Measurements from ENCODE around the gene DAAM2.

The DAAM2 gene

GRCh38 chr6:39881851-39882530, 89.8 kb downstream of the DAAM2 start:
- no peaks in the 10 kb centered on the region for H3K36me3 ChIP-seq (ENCODE audit: control insufficient read depth, insufficient read depth, low read length)
- no peaks in the 10 kb centered on the region for H3K9me3 ChIP-seq (ENCODE audit: control insufficient read depth, insufficient read depth, low read length)
- no peaks in the 10 kb centered on the region for H3K4me1 ChIP-seq (ENCODE audit: control insufficient read depth, insufficient read depth, low read length)
- H3K4me3 ChIP-seq (ENCODE audit: low read depth, low read length) = no peak overlapping the region
- H3K9ac ChIP-seq (ENCODE audit: low read depth, low read length) = no peak overlapping the region
- H3K27me3 ChIP-seq (ENCODE audit: control insufficient read depth, insufficient read depth, low read length) = no peaks in the 10 kb centered on the region

DNA sequence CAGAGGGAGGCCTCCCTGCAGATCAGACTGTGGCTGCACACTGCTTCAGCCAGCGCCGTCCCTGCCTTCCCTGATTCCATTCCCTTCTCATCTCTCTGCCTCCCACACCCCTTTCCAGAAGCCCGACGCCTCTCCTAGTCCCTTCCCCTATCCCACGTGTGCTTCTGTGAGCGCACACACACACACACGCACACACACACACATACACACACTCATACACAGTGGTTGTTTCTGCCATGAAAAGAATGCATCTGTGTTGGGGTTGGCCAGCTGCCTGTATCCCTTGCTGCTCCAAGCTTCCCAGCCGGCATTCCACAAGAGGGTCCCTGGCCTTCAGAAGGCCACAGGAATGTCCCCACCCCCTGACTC, 90.3 kb downstream of the DAAM2 start:
- H3K9me3 ChIP-seq (ENCODE audit: control insufficient read depth, insufficient read depth, low read length) = no peaks in the 10 kb centered on the region
- H3K4me1 ChIP-seq (ENCODE audit: control insufficient read depth, insufficient read depth, low read length) = no peaks in the 10 kb centered on the region
- no peak overlapping the region for H3K9ac ChIP-seq (ENCODE audit: low read depth, low read length)
- no peak overlapping the region for H3K4me3 ChIP-seq (ENCODE audit: low read depth, low read length)
- H3K36me3 ChIP-seq (ENCODE audit: control insufficient read depth, insufficient read depth, low read length) = no peaks in the 10 kb centered on the region
- no peaks in the 10 kb centered on the region for H3K27me3 ChIP-seq (ENCODE audit: control insufficient read depth, insufficient read depth, low read length)

- Histone ChIP-seq H3K36me3 (ENCODE audit: control insufficient read depth, insufficient read depth, low read length) (no peaks in the 10 kb centered on the region), H3K9me3 (ENCODE audit: control insufficient read depth, insufficient read depth, low read length) (no peaks in the 10 kb centered on the region), H3K27me3 (ENCODE audit: control insufficient read depth, insufficient read depth, low read length) (no peaks in the 10 kb centered on the region), H3K9ac (ENCODE audit: low read depth, low read length) (no peak overlapping the region), H3K4me3 (ENCODE audit: low read depth, low read length) (no peak overlapping the region), H3K4me1 (ENCODE audit: control insufficient read depth, insufficient read depth, low read length) (no peaks in the 10 kb centered on the region)
These were observed 92.5 kb downstream of the DAAM2 start for GRCh38 chr6:39884696-39885095.

- Histone ChIP-seq H3K9ac (ENCODE audit: low read depth, low read length) (no peak overlapping the region), H3K36me3 (ENCODE audit: control insufficient read depth, insufficient read depth, low read length) (no peaks in the 10 kb centered on the region), H3K4me3 (ENCODE audit: low read depth, low read length) (no peak overlapping the region), H3K9me3 (ENCODE audit: control insufficient read depth, insufficient read depth, low read length) (no peaks in the 10 kb centered on the region), H3K27me3 (ENCODE audit: control insufficient read depth, insufficient read depth, low read length) (no peaks in the 10 kb centered on the region), H3K4me1 (ENCODE audit: control insufficient read depth, insufficient read depth, low read length) (no peaks in the 10 kb centered on the region)
These were observed 93.5 kb downstream of the DAAM2 start for GRCh38 chr6:39885691-39886090.

GRCh38 chr6:39886871-39887270, 94.7 kb downstream of the DAAM2 start:
- no peak overlapping the region for H3K9ac ChIP-seq (ENCODE audit: low read depth, low read length)
- no peaks in the 10 kb centered on the region for H3K36me3 ChIP-seq (ENCODE audit: control insufficient read depth, insufficient read depth, low read length)
- H3K4me3 ChIP-seq (ENCODE audit: low read depth, low read length) = no peak overlapping the region
- H3K9me3 ChIP-seq (ENCODE audit: control insufficient read depth, insufficient read depth, low read length) = no peaks in the 10 kb centered on the region
- H3K4me1 ChIP-seq (ENCODE audit: control insufficient read depth, insufficient read depth, low read length) = no peaks in the 10 kb centered on the region
- no peaks in the 10 kb centered on the region for H3K27me3 ChIP-seq (ENCODE audit: control insufficient read depth, insufficient read depth, low read length)

DNA sequence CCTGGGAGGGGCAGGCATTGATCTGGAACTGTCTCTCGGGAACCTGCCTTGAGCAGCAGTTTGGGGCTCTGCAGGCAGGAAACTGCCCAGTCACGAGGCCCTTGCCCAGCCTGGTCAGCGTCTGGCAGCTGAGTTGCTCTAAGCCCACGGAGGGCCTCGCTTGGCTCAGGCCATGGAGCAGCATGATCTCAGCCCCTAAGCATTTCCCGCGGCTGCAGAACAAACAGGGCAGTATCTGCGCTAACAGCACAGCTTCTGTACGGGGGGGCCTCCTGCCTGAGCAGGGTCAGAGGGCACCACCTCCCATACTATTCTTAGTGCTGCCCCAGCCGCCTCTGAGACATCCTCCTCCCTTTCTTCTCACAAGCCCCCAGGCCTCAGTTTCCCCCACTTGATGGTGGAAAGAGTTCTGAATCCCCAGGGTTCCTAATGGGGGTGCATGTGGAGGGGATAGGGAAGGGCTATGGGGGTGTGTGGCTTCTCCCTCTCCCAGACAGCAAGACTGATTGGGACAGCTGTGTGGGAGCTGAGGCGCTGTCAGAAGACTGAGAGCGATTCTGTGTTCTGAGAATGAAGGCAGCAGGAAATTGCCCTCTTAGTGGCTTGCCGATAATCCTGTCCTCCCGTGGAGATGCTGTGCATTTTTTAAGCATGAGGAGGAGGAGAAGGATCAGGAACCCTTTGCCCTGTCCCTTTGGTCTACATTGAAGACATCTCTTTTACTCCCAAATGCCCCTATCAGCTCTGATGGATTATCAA, 95.7 kb downstream of the DAAM2 start:
- no peaks in the 10 kb centered on the region for H3K36me3 ChIP-seq (ENCODE audit: control insufficient read depth, insufficient read depth, low read length)

GRCh38 chr6:39889229-39889628, 97.1 kb downstream of the DAAM2 start:
- no peaks in the 10 kb centered on the region for H3K9me3 ChIP-seq (ENCODE audit: control insufficient read depth, insufficient read depth, low read length)
- H3K9ac ChIP-seq (ENCODE audit: low read depth, low read length) = no peak overlapping the region
- no peaks in the 10 kb centered on the region for H3K36me3 ChIP-seq (ENCODE audit: control insufficient read depth, insufficient read depth, low read length)
- H3K27me3 ChIP-seq (ENCODE audit: control insufficient read depth, insufficient read depth, low read length) = no peaks in the 10 kb centered on the region
- no peak overlapping the region for H3K4me3 ChIP-seq (ENCODE audit: low read depth, low read length)
- H3K4me1 ChIP-seq (ENCODE audit: control insufficient read depth, insufficient read depth, low read length) = no peaks in the 10 kb centered on the region

More for the DNA sequence above, 95.7 kb downstream of the DAAM2 start:
- H3K27me3 ChIP-seq (ENCODE audit: control insufficient read depth, insufficient read depth, low read length) = no peaks in the 10 kb centered on the region
- H3K9me3 ChIP-seq (ENCODE audit: control insufficient read depth, insufficient read depth, low read length) = no peaks in the 10 kb centered on the region
- H3K4me3 ChIP-seq (ENCODE audit: low read depth, low read length) = no peak overlapping the region
- H3K9ac ChIP-seq (ENCODE audit: low read depth, low read length) = no peak overlapping the region
- no peaks in the 10 kb centered on the region for H3K4me1 ChIP-seq (ENCODE audit: control insufficient read depth, insufficient read depth, low read length)

DNA sequence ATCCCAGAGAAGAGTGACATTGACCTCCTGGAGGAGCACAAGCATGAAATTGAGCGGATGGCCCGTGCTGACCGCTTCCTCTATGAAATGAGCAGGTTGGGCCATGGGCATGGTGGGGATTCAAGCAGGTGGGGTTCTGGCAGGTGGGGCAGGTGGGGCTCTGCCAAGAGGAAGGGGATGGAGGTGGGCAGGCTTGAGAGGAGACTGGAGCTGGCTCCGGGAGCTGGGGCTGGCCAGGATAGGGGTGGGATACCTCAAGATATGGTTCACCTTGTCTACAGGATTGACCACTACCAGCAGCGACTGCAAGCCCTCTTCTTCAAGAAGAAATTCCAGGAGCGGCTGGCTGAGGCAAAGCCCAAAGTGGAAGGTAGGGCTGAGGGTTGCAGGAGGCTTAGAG, 99.2 kb downstream of the DAAM2 start:
- H3K36me3 ChIP-seq (ENCODE audit: control insufficient read depth, insufficient read depth, low read length) = no peaks in the 10 kb centered on the region
- H3K4me1 ChIP-seq (ENCODE audit: control insufficient read depth, insufficient read depth, low read length) = no peaks in the 10 kb centered on the region
- H3K9me3 ChIP-seq (ENCODE audit: control insufficient read depth, insufficient read depth, low read length) = no peaks in the 10 kb centered on the region
- no peak overlapping the region for H3K9ac ChIP-seq (ENCODE audit: low read depth, low read length)
- no peaks in the 10 kb centered on the region for H3K27me3 ChIP-seq (ENCODE audit: control insufficient read depth, insufficient read depth, low read length)
- H3K4me3 ChIP-seq (ENCODE audit: low read depth, low read length) = no peak overlapping the region

DNA sequence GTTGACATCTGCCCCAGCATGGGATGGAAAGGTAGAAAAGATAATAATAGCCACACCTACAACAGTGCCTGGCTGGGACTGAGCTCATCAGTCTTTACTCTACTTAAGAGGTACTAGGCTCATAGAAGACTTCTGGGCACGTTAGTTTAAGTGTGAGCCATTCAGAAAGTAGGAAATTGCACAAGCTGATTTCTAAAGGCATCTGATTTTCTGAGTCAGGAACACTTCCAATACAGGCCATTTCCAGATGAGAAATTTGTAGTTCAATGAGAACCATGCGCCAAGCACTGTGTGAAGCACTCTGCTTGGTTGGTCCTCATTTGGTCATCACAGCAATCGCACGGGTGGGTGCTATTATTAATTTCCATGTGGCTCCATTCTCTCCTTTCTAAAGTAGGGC, 99.8 kb downstream of the DAAM2 start:
- H3K36me3 ChIP-seq (ENCODE audit: control insufficient read depth, insufficient read depth, low read length) = no peaks in the 10 kb centered on the region
- H3K27me3 ChIP-seq (ENCODE audit: control insufficient read depth, insufficient read depth, low read length) = no peaks in the 10 kb centered on the region
- no peaks in the 10 kb centered on the region for H3K9me3 ChIP-seq (ENCODE audit: control insufficient read depth, insufficient read depth, low read length)
- no peak overlapping the region for H3K9ac ChIP-seq (ENCODE audit: low read depth, low read length)
- no peak overlapping the region for H3K4me3 ChIP-seq (ENCODE audit: low read depth, low read length)
- H3K4me1 ChIP-seq (ENCODE audit: control insufficient read depth, insufficient read depth, low read length) = no peaks in the 10 kb centered on the region

DNA sequence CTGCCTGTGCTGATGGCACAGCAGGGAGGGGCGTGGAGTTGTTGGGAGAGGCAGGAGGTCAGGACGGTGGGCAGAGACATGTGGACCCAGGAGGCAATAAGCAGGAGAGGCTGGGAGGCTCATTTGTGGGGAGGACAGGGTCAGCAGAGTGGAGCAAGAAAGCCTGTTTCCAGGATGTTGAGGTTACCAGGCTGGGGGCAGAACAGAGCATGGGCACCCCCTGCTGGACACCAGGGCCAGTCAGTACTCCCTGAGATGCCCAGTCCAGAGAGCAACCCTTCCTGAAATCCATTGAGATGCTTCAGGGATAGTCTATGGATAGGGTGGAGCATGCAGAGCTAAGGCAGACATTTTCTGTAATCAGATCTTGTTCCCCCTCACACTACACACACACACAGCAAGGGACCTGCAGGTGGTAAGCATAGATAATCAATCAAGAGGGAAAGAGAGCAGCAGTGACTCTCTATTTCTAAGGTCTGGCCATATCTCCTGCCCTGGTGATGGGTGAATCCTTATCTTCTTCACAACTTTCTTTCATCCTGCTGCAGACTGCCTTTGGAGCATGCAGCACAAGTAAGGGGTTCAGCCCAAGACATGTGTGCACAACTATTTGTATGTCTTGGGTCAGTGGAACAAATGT, 100.4 kb downstream of the DAAM2 start:
- Histone ChIP-seq H3K27me3 (ENCODE audit: control insufficient read depth, insufficient read depth, low read length) (no peaks in the 10 kb centered on the region), H3K36me3 (ENCODE audit: control insufficient read depth, insufficient read depth, low read length) (no peaks in the 10 kb centered on the region), H3K9me3 (ENCODE audit: control insufficient read depth, insufficient read depth, low read length) (no peaks in the 10 kb centered on the region), H3K4me1 (ENCODE audit: control insufficient read depth, insufficient read depth, low read length) (no peaks in the 10 kb centered on the region), H3K9ac (ENCODE audit: low read depth, low read length) (no peak overlapping the region), H3K4me3 (ENCODE audit: low read depth, low read length) (no peak overlapping the region)

- H3K9me3 ChIP-seq (ENCODE audit: control insufficient read depth, insufficient read depth, low read length) = no peaks in the 10 kb centered on the region
These were observed 101.1 kb downstream of the DAAM2 start for GRCh38 chr6:39893286-39893685.

GRCh38 chr6:39896701-39897100, 104.5 kb downstream of the DAAM2 start:
- Histone ChIP-seq H3K9me3 (ENCODE audit: control insufficient read depth, insufficient read depth, low read length) (no peaks in the 10 kb centered on the region), H3K36me3 (ENCODE audit: control insufficient read depth, insufficient read depth, low read length) (no peaks in the 10 kb centered on the region), H3K4me1 (ENCODE audit: control insufficient read depth, insufficient read depth, low read length) (peaks cover 5% of the 10 kb centered on the region), H3K9ac (ENCODE audit: low read depth, low read length) (no peak overlapping the region), H3K27me3 (ENCODE audit: control insufficient read depth, insufficient read depth, low read length) (no peaks in the 10 kb centered on the region), H3K4me3 (ENCODE audit: low read depth, low read length) (no peak overlapping the region)

More at GRCh38 chr6:39893286-39893685, 101.1 kb downstream of the DAAM2 start:
- no peaks in the 10 kb centered on the region for H3K27me3 ChIP-seq (ENCODE audit: control insufficient read depth, insufficient read depth, low read length)
- peaks cover 3% of the 10 kb centered on the region for H3K4me1 ChIP-seq (ENCODE audit: control insufficient read depth, insufficient read depth, low read length)
- no peaks in the 10 kb centered on the region for H3K36me3 ChIP-seq (ENCODE audit: control insufficient read depth, insufficient read depth, low read length)
- no peak overlapping the region for H3K4me3 ChIP-seq (ENCODE audit: low read depth, low read length)
- no peak overlapping the region for H3K9ac ChIP-seq (ENCODE audit: low read depth, low read length)

Measured in iPS-15b (cell line).